GM12873 (cell line): ENCODE results near the gene ERCC3.

Experiments used
- TF ChIP-seq, protein P1 (sequence below): IDR thresholded peaks from 2 replicates; pipeline ENCODE4 v1.5.1; 2012; ENCODE audit warnings: low read depth, mild to moderate bottlenecking, moderate library complexity, low read length, control low read depth; ENCODE audit not compliant: insufficient read depth; ENCODE audit errors: missing control alignments

Gene ERCC3

DNA sequence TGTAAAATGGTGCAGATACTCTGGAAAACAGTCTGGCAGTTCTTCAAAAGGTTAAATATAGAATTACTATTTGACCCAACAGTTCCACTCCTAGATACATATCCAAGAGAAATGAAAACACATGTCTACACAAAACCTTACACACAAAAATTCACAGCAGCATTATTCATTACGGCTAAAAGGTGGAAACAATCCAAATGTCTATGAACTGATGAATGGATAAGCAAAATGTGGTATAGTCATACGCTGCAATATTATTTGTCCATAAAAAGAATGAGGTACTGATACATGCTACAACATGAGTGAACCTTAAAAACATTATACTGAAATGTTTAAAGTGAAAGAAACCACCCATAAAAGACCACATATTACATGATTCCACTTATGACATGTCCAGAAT, 77.8 kb downstream of the ERCC3 start:
- TF ChIP-seq, protein P1, sequence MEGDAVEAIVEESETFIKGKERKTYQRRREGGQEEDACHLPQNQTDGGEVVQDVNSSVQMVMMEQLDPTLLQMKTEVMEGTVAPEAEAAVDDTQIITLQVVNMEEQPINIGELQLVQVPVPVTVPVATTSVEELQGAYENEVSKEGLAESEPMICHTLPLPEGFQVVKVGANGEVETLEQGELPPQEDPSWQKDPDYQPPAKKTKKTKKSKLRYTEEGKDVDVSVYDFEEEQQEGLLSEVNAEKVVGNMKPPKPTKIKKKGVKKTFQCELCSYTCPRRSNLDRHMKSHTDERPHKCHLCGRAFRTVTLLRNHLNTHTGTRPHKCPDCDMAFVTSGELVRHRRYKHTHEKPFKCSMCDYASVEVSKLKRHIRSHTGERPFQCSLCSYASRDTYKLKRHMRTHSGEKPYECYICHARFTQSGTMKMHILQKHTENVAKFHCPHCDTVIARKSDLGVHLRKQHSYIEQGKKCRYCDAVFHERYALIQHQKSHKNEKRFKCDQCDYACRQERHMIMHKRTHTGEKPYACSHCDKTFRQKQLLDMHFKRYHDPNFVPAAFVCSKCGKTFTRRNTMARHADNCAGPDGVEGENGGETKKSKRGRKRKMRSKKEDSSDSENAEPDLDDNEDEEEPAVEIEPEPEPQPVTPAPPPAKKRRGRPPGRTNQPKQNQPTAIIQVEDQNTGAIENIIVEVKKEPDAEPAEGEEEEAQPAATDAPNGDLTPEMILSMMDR: no peak

GRCh38 chr2:127208313-127208712, 85.6 kb downstream of the ERCC3 start:
- TF ChIP-seq, protein P1: no peak
